PC-9 (cell line): ENCODE data around the gene EXOSC6.

Experiments used
- CTCF ChIP-seq: fragments of 200-600 bp; sonication (generic); conservative IDR thresholded peaks from 2 replicates; pipeline ENCODE4 v1.6.1; 2017; ENCODE audit warnings: mixed run types, antibody characterized with exemption, mild to moderate bottlenecking, moderate library complexity
- EZH2 ChIP-seq: fragments of 200-600 bp; sonication (generic); IDR thresholded peaks from 2 replicates; pipeline ENCODE4 v1.8.0; 2017; ENCODE audit warnings: antibody characterized with exemption, low read depth

GRCh38 chr16:70267516-70267915 is 15.8 kb upstream of the EXOSC6 start:
- peak; percentile 65 for TF ChIP-seq CTCF
- TF ChIP-seq EZH2: no peak
